Stimulated activated CD8-positive, alpha-beta memory T cell treated with anti-CD3 and anti-CD28 coated beads, Interleukin-12 subunit alpha, Interleukin-12 subunit beta, amount 100 ng/mL, for 24 hours (primary cell): ENCODE data around the gene CCND1.

Source experiments
- DNase-seq: peaks from one replicate; pipeline ENCODE4 v3.0.0-alpha.2; 2020; ENCODE audit errors: extremely low read depth

The CCND1 gene

GRCh38 chr11:69641681-69642548 lies 959 bp downstream of the CCND1 start:
- DNase-seq = no peak

GRCh38 chr11:69642549-69642912 lies 1.6 kb downstream of the CCND1 start:
- no peak for DNase-seq

GRCh38 chr11:69642913-69643632 lies 2.1 kb downstream of the CCND1 start:
- peak; percentile 49 for DNase-seq

GRCh38 chr11:69643646-69644045 lies 2.7 kb downstream of the CCND1 start:
- no peak for DNase-seq

GRCh38 chr11:69644071-69644961 lies 3.4 kb downstream of the CCND1 start:
- DNase-seq = no peak

- DNase-seq = no peak
These were observed 4.2 kb downstream of the CCND1 start for GRCh38 chr11:69644962-69645675.

- no peak for DNase-seq
These were observed 5.0 kb downstream of the CCND1 start for GRCh38 chr11:69645801-69646492.

GRCh38 chr11:69646493-69647389 lies 5.8 kb downstream of the CCND1 start:
- DNase-seq = no peak

GRCh38 chr11:69647390-69647748 lies 6.4 kb downstream of the CCND1 start:
- no peak for DNase-seq

- DNase-seq = no peak
These were observed 7.0 kb downstream of the CCND1 start for GRCh38 chr11:69647761-69648497.

GRCh38 chr11:69648679-69649575 lies 8.0 kb downstream of the CCND1 start:
- DNase-seq = no peak

GRCh38 chr11:69649576-69649900 lies 8.6 kb downstream of the CCND1 start:
- DNase-seq = no peak

- DNase-seq = no peak
These were observed 9.3 kb downstream of the CCND1 start for GRCh38 chr11:69650081-69650831.

- no peak for DNase-seq
These were observed 9.9 kb downstream of the CCND1 start for GRCh38 chr11:69650832-69651344.

- no peak for DNase-seq
These were observed 11.1 kb downstream of the CCND1 start for GRCh38 chr11:69651834-69652620.

GRCh38 chr11:69652999-69653398 lies 12.0 kb downstream of the CCND1 start:
- no peak for DNase-seq
